H1 (cell line): ENCODE measurements around the gene PPP2R2C. TPM values are rescaled to one million over a fixed set of nuclear protein-coding genes. Genes with fewer than 3 reads are reported as not detected.

ENCODE experiments used
- CTCF ChIA-PET: fragments of 300-600 bp; sonication (Branson Sonifier 250); formaldehyde crosslinking; loops from one replicate; lab custom pipeline; 2021; ENCODE audit not compliant: partially characterized antibody; lab: Charles Lee
- POLR2A ChIA-PET: fragments of 300-600 bp; sonication (Branson Sonifier 250); formaldehyde crosslinking; loops from one replicate; lab custom pipeline; 2021; ENCODE audit warnings: inconsistent platforms; ENCODE audit not compliant: partially characterized antibody; lab: Charles Lee
- DNase-seq, 2 experiments: peaks; one replicate each; pipeline versions ENCODE4 v3.0.0 to v3.0.0-alpha.2; 2010 to 2022; ENCODE audit warnings: low spot score in 2 of 2, low read depth in 1 of 2, mixed read lengths in 1 of 2
- FAIRE-seq: peaks from 2 replicates; lab custom pipeline; 2011; peaks lifted over from hg19 to GRCh38; lab: Jason Lieb, UNC
- H2AFZ ChIP-seq: 2 replicates; pipeline ENCODE4 v1.8.1; 2012; ENCODE audit warnings: low read length, inconsistent platforms
- H2AK5ac ChIP-seq: 2 replicates; pipeline ENCODE4 v1.6.1; 2013; ENCODE audit warnings: low read depth, low read length
- H2BK120ac ChIP-seq: replicated peaks from 2 replicates; pipeline ENCODE3; 2013; ENCODE audit warnings: low read depth, low read length, inconsistent platforms
- H2BK12ac ChIP-seq: 2 replicates; pipeline ENCODE4 v1.6.1; 2013; ENCODE audit warnings: low read depth, low read length
- H2BK15ac ChIP-seq: 2 replicates; pipeline ENCODE4 v1.6.1; 2013; ENCODE audit warnings: low read length
- H2BK20ac ChIP-seq: 2 replicates; pipeline ENCODE4 v1.6.1; 2013; ENCODE audit warnings: low read length
- H2BK5ac ChIP-seq: 2 replicates; pipeline ENCODE4 v1.6.1; 2013; ENCODE audit warnings: low read depth, low read length
- H3K14ac ChIP-seq: 2 replicates; pipeline ENCODE4 v1.6.1; 2013; ENCODE audit warnings: inconsistent platforms; ENCODE audit not compliant: insufficient read length
- H3K18ac ChIP-seq: 2 replicates; pipeline ENCODE4 v1.6.1; 2013; ENCODE audit warnings: low read length; ENCODE audit errors: extremely low read depth
- H3K23ac ChIP-seq: 2 replicates; pipeline ENCODE4 v1.6.1; 2013; ENCODE audit warnings: inconsistent platforms; ENCODE audit not compliant: insufficient read length
- H3K23me2 ChIP-seq: 2 replicates; pipeline ENCODE4 v1.6.1; 2013; ENCODE audit warnings: low read depth, low read length
- H3K27ac ChIP-seq: 2 replicates; pipeline ENCODE4 v1.6.1; 2011; ENCODE audit warnings: low read depth, low read length, inconsistent platforms
- H3K27me3 ChIP-seq, 4 experiments: replicated peaks in 1 of 4; 1 replicate in 1 of 4; 2 replicates in 3 of 4; pipeline versions ENCODE4 v1.6.1 to v1.8.1; 2011 to 2013; ENCODE audit warnings: low read length in 3 of 4, mild to moderate bottlenecking in 3 of 4, inconsistent platforms in 2 of 4, mixed read lengths in 2 of 4, moderate library complexity in 1 of 4; ENCODE audit not compliant: control insufficient read depth in 3 of 4, insufficient read depth in 3 of 4; ENCODE audit errors: extremely low read depth in 1 of 4
- H3K36me3 ChIP-seq, 4 experiments: 2 replicates each; pipeline versions ENCODE4 v1.6.1 to v1.8.1; 2011 to 2013; ENCODE audit warnings: mild to moderate bottlenecking in 4 of 4, low read length in 3 of 4, moderate library complexity in 2 of 4, control low read depth in 1 of 4, inconsistent platforms in 1 of 4; ENCODE audit not compliant: insufficient read depth in 4 of 4, control insufficient read depth in 2 of 4
- H3K4ac ChIP-seq: replicated peaks from 2 replicates; pipeline ENCODE3; 2013; ENCODE audit warnings: low read length, low read depth, mixed read lengths, inconsistent platforms; ENCODE audit not compliant: insufficient read length
- H3K4me1 ChIP-seq, 4 experiments: replicated peaks in 1 of 4; 1 replicate in 1 of 4; 2 replicates in 3 of 4; pipeline versions ENCODE4 v1.6.1 to v1.8.1; 2011 to 2013; ENCODE audit warnings: low read length in 3 of 4, inconsistent platforms in 2 of 4, mixed read lengths in 1 of 4; ENCODE audit not compliant: insufficient read depth in 4 of 4, control insufficient read depth in 3 of 4
- H3K4me2 ChIP-seq, 2 experiments: 2 replicates each; pipeline versions ENCODE4 v1.6.1 to v1.8.1; 2011 to 2013; ENCODE audit warnings: low read depth in 2 of 2, low read length in 2 of 2, control low read depth in 1 of 2, inconsistent platforms in 1 of 2, mild to moderate bottlenecking in 1 of 2; ENCODE audit not compliant: insufficient read depth in 1 of 2
- H3K4me3 ChIP-seq, 4 experiments: fragments of 200-600, 300-600 bp in 1 of 4; sonication (generic), shearing (Covaris generic), sonication (Bioruptor Twin) in 1 of 4; 2 replicates each; pipeline versions ENCODE4 v1.5.1 to v1.8.1; 2011 to 2016; ENCODE audit warnings: low read length in 4 of 4, low read depth in 3 of 4, control low read depth in 2 of 4, inconsistent platforms in 2 of 4, mild to moderate bottlenecking in 2 of 4, mixed read lengths in 1 of 4, moderate library complexity in 1 of 4; ENCODE audit not compliant: insufficient read depth in 2 of 4; ENCODE audit errors: extremely low read depth in 1 of 4
- H3K56ac ChIP-seq: replicated peaks from 2 replicates; pipeline ENCODE3; 2013; ENCODE audit warnings: low read depth, mild to moderate bottlenecking, mixed read lengths, low read length, inconsistent platforms; ENCODE audit not compliant: insufficient read length
- H3K79me1 ChIP-seq: 2 replicates; pipeline ENCODE4 v1.6.1; 2013; ENCODE audit warnings: low read depth, low read length, control low read depth
- H3K79me2 ChIP-seq, 2 experiments: 2 replicates each; pipeline versions ENCODE4 v1.6.1 to v1.8.1; 2012 to 2013; ENCODE audit warnings: low read length in 2 of 2, mild to moderate bottlenecking in 2 of 2, inconsistent platforms in 1 of 2; ENCODE audit not compliant: insufficient read depth in 2 of 2, control insufficient read depth in 1 of 2
- H3K9ac ChIP-seq, 4 experiments: replicated peaks in 1 of 4; 1 replicate in 1 of 4; 2 replicates in 3 of 4; pipeline versions ENCODE4 v1.6.1 to v1.8.1; 2011 to 2013; ENCODE audit warnings: low read depth in 3 of 4, low read length in 3 of 4, control low read depth in 2 of 4, mild to moderate bottlenecking in 2 of 4, moderate library complexity in 2 of 4, inconsistent platforms in 1 of 4; ENCODE audit errors: extremely low read depth in 1 of 4
- H3K9me3 ChIP-seq, 2 experiments: 2 replicates each; pipeline versions ENCODE4 v1.6.1 to v1.8.1; 2012 to 2013; ENCODE audit warnings: mild to moderate bottlenecking in 2 of 2, moderate library complexity in 2 of 2, control low read depth in 1 of 2, inconsistent platforms in 1 of 2, low read depth in 1 of 2, low read length in 1 of 2, mixed read lengths in 1 of 2; ENCODE audit not compliant: insufficient read depth in 2 of 2
- H4K20me1 ChIP-seq, 2 experiments: replicated peaks in 1 of 2; 2 replicates each; pipeline versions ENCODE3 to v1.8.1; 2011 to 2013; ENCODE audit warnings: inconsistent platforms in 2 of 2, low read length in 2 of 2, mild to moderate bottlenecking in 1 of 2; ENCODE audit not compliant: insufficient read depth in 2 of 2, control insufficient read depth in 1 of 2
- H4K5ac ChIP-seq: 2 replicates; pipeline ENCODE4 v1.6.1; 2013; ENCODE audit warnings: low read length, low read depth, mixed read lengths, inconsistent platforms; ENCODE audit not compliant: insufficient read length
- H4K8ac ChIP-seq: 2 replicates; pipeline ENCODE4 v1.8.0; 2013; ENCODE audit warnings: mild to moderate bottlenecking, moderate library complexity, low read length, inconsistent platforms; ENCODE audit not compliant: insufficient read depth; ENCODE audit errors: extremely low read depth
- H4K91ac ChIP-seq: replicated peaks from 2 replicates; pipeline ENCODE3; 2013; ENCODE audit warnings: low read length, mixed read lengths, inconsistent platforms; ENCODE audit not compliant: insufficient read length
- CBX5 ChIP-seq: fragments of 300-800, 300-1000 bp; sonication (generic); IDR thresholded peaks from 2 replicates; pipeline ENCODE4 v1.7.1; 2016; ENCODE audit warnings: antibody characterized with exemption, low read length, low read depth
- WGBS, 2 experiments: shearing (Covaris generic) in 1 of 2; methylation state at CpG; one replicate each; pipeline versions ENCODE4 v1.1.6 to v1.1.7; 2013 to 2015; ENCODE audit warnings: low lambda C conversion rate in 2 of 2, mixed read lengths in 2 of 2, inconsistent platforms in 1 of 2, low coverage in 1 of 2, missing lambda C conversion rate in 1 of 2; ENCODE audit not compliant: insufficient replicate concordance in 2 of 2, insufficient coverage in 1 of 2, insufficient read length in 1 of 2; ENCODE audit errors: extremely low coverage in 1 of 2, missing lambda C conversion rate in 1 of 2; 5-methylcytosine and 5-hydroxymethylcytosine counted together
- polyA plus RNA-seq, 7 experiments: library from polyadenylated mRNA; depleted of rRNA in 3 of 7; stranded (reverse) in 5 of 7; unstranded in 2 of 7; fragments of >200 nt in 5 of 7; fragments of 200-250 nt in 2 of 7; gene quantifications; 1 replicate in 5 of 7; 2 replicates in 1 of 7; 4 replicates in 1 of 7; pipeline versions ENCODE4 v1.2.1 to v1.2.3, GENCODE V29; 2011 to 2013; ENCODE audit warnings: missing spikeins in 2 of 7, mixed read lengths in 2 of 7
- total RNA-seq: library from RNA; stranded (reverse); fragmentation: NEBNext Ultra II Directional; extraction: Animal tissue kit (Norgen Biotek cat#: 25700); gene quantifications from 2 replicates; pipeline ENCODE4 v1.2.1, GENCODE V29; 2021

PPP2R2C gene
- total and polyA plus RNA-seq, 2 of the 8 experiments (the other 6 are each of a cell fraction or from before 2014, with no cell fraction given), result 6.4 TPM

DNA sequence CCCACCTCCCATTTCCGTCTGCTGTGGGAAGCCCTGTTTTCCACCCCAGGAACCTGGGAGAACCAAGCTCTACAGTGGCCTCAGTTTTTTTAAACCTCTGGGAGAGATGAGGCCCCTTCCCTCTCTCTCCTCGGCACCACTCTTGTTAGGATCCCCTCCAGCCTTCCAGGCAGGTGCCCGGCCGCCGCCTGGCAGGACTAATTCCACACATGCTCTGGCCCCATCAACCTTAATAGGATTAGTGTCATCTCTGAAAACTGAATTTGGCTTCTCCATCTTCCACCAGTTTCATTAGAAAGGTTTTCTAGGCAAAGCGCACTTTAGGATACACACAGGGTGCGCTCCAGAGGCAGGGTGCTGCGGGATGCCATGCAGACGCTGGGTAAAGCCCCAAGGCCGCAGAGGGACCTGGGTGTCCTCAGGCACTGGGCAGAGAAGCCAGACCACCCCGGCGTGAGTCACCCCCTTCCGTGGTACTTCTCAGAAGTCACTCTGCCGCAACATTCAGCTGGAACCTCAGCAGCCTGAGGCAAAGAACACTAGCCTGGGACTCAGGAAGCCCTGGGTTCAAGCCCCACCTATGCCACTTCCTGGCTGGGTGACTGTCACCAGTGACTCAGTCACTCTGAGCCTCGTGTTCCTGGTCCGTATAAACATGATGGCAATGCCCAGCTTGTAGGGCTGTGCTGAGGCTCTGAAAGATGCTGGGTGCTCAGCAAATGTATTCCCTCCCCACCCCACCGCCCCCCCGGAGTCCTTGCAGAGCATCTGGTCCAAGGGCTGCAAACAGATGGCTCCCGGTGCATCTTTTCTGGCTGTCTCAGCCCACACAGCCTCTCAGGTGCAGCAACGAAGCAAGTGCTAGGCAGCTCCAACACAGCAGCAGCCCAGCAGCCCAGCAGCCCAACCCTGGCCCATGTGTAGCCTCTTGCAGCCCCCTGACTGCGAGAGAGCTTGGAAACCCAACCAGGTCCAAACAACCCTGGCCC is 29.1 kb downstream of the PPP2R2C start:
- Histone ChIP-seq H3K79me1 (no peaks in the 10 kb centered on the region), H2AFZ (no peak overlapping the region), H3K27ac (no peak overlapping the region), H3K23ac (no peak overlapping the region), H2BK20ac (no peak overlapping the region), H3K9me3 (no peaks in the 10 kb centered on the region), H3K14ac (no peak overlapping the region), H3K4me3 (no peak overlapping the region), H3K4ac (no peak overlapping the region)
- no peak for TF ChIP-seq CBX5
- TF ChIP-seq, all 59 proteins: peak for 0
- DNase-seq (no peak), FAIRE-seq (no peak)
- H4K5ac ChIP-seq, result no peak overlapping the region
- no peak overlapping the region for H2AK5ac ChIP-seq
- no peak overlapping the region for H2BK5ac ChIP-seq
- H3K4me1 ChIP-seq, result peaks cover 0 to 7% (median 2%) of the 10 kb centered on the region in 4 experiments; a peak in 4 of 7 replicates
- no peaks in the 10 kb centered on the region for H3K36me3 ChIP-seq
- H3K9ac ChIP-seq, result no peak overlapping the region
- H4K20me1 ChIP-seq, result no peaks in the 10 kb centered on the region
- 88% methylated on average over 19 of the region's 21 CpGs; no CpG with 5 or more reads in 1 of the 2 experiments for WGBS, 2 experiments
- ChIA-PET POLR2A (interaction anchor here (0.7 kb wide), 1 partner anchor 231 kb away, joined by 3 read pairs; no protein-coding TSS in a partner anchor), CTCF (interaction anchor here (0.7 kb wide), 2 partner anchors 15 to 104 kb away, joined by 3 read pairs; no protein-coding TSS in a partner anchor)
- no peak overlapping the region; the same call in 1 of the 2 replicates for H4K8ac ChIP-seq
- H4K91ac ChIP-seq, result no peak overlapping the region
- H3K56ac ChIP-seq, result no peak overlapping the region
- H2BK12ac ChIP-seq, result no peak overlapping the region
- H3K79me2 ChIP-seq, result no peaks in the 10 kb centered on the region
- no peak overlapping the region for H3K4me2 ChIP-seq
- no peak overlapping the region for H3K18ac ChIP-seq
- H3K27me3 ChIP-seq, result 0 out of 7 replicates have a peak, but pooled peaks cover 0 to 3% (median 0%) of the 10 kb centered on the region in 4 experiments
- H3K23me2 ChIP-seq, result no peaks in the 10 kb centered on the region; the same call in 1 of the 2 replicates
- H2BK15ac ChIP-seq, result no peak overlapping the region
- H2BK120ac ChIP-seq, result no peak overlapping the region
